ENCODE data around the gene WNT7B. TPM values are rescaled to one million over a fixed set of nuclear protein-coding genes. Genes with fewer than 3 reads are reported as not detected.

WNT7B gene
- total RNA-seq, 2 experiments from 2014 or later, result not detected

- no peak for DNase-seq
- Mint-ChIP-seq H3K4me1 (no peaks in the 10 kb centered on the region), H3K9me3 (no peaks in the 10 kb centered on the region), H3K27me3 (no peaks in the 10 kb centered on the region), H3K27ac (no peak overlapping the region), H3K36me3 (ENCODE audit: low read depth) (no peaks in the 10 kb centered on the region), H3K4me3 (no peak overlapping the region)
- ChIA-PET POLR2A (no interaction called here), CTCF (no interaction called here)
Measured at GRCh38 chr22:45945621-45946106, 31.3 kb downstream of the WNT7B start.

- Mint-ChIP-seq H3K27ac (no peak overlapping the region), H3K27me3 (no peaks in the 10 kb centered on the region), H3K4me3 (no peak overlapping the region), H3K36me3 (ENCODE audit: low read depth) (no peaks in the 10 kb centered on the region), H3K4me1 (no peaks in the 10 kb centered on the region), H3K9me3 (no peaks in the 10 kb centered on the region)
- no peak for DNase-seq
- POLR2A ChIA-PET, result no interaction called here
- CTCF ChIA-PET, result no interaction called here
Measured at GRCh38 chr22:45942787-45943493, 34.0 kb downstream of the WNT7B start.

- H3K4me1 Mint-ChIP-seq, result no peaks in the 10 kb centered on the region
- no peaks in the 10 kb centered on the region for H3K36me3 Mint-ChIP-seq (ENCODE audit: low read depth)
- CTCF ChIA-PET, result no interaction called here
Measured at GRCh38 chr22:45942344-45942743, 34.6 kb downstream of the WNT7B start.

GRCh38 chr22:45938913-45939312 is 38.0 kb downstream of the WNT7B start:
- no peak overlapping the region for H3K4me3 Mint-ChIP-seq
- H3K27ac Mint-ChIP-seq, result no peak overlapping the region
- H3K27me3 Mint-ChIP-seq, result no peaks in the 10 kb centered on the region
- no peaks in the 10 kb centered on the region for H3K4me1 Mint-ChIP-seq
- DNase-seq, result no peak
- no peaks in the 10 kb centered on the region for H3K36me3 Mint-ChIP-seq (ENCODE audit: low read depth)
- ChIA-PET CTCF (no interaction called here), POLR2A (no interaction called here)
- H3K9me3 Mint-ChIP-seq, result no peaks in the 10 kb centered on the region

More at GRCh38 chr22:45942344-45942743, 34.6 kb downstream of the WNT7B start:
- Mint-ChIP-seq H3K4me3 (no peak overlapping the region), H3K27ac (no peak overlapping the region), H3K9me3 (no peaks in the 10 kb centered on the region), H3K27me3 (no peaks in the 10 kb centered on the region)
- DNase-seq, result no peak
- POLR2A ChIA-PET, result no interaction called here

GRCh38 chr22:45937960-45938359 is 39.0 kb downstream of the WNT7B start:
- DNase-seq, result no peak
- Mint-ChIP-seq H3K27ac (no peak overlapping the region), H3K36me3 (ENCODE audit: low read depth) (no peaks in the 10 kb centered on the region), H3K4me3 (no peak overlapping the region), H3K4me1 (no peaks in the 10 kb centered on the region), H3K9me3 (no peaks in the 10 kb centered on the region), H3K27me3 (peaks cover 1% of the 10 kb centered on the region)
- CTCF ChIA-PET, result no interaction called here
- POLR2A ChIA-PET, result no interaction called here

- Mint-ChIP-seq H3K27me3 (peaks cover 3% of the 10 kb centered on the region), H3K36me3 (ENCODE audit: low read depth) (no peaks in the 10 kb centered on the region), H3K4me1 (no peaks in the 10 kb centered on the region), H3K9me3 (no peaks in the 10 kb centered on the region), H3K4me3 (no peak overlapping the region), H3K27ac (no peak overlapping the region)
- ChIA-PET POLR2A (no interaction called here), CTCF (no interaction called here)
- no peak for DNase-seq
Measured at GRCh38 chr22:45935573-45935972, 41.4 kb downstream of the WNT7B start.

GRCh38 chr22:45934659-45935341 is 42.2 kb downstream of the WNT7B start:
- no peaks in the 10 kb centered on the region for H3K36me3 Mint-ChIP-seq (ENCODE audit: low read depth)
- no peaks in the 10 kb centered on the region for H3K4me1 Mint-ChIP-seq
- H3K27me3 Mint-ChIP-seq, result peaks cover 5% of the 10 kb centered on the region
- H3K4me3 Mint-ChIP-seq, result no peak overlapping the region
- POLR2A ChIA-PET, result no interaction called here
- H3K27ac Mint-ChIP-seq, result no peak overlapping the region
- H3K9me3 Mint-ChIP-seq, result no peaks in the 10 kb centered on the region
- DNase-seq, result no peak
- CTCF ChIA-PET, result no interaction called here

GRCh38 chr22:45934168-45934564 is 42.8 kb downstream of the WNT7B start:
- H3K9me3 Mint-ChIP-seq, result no peaks in the 10 kb centered on the region
- H3K27ac Mint-ChIP-seq, result no peak overlapping the region
- ChIA-PET POLR2A (no interaction called here), CTCF (no interaction called here)
- H3K27me3 Mint-ChIP-seq, result peaks cover 9% of the 10 kb centered on the region
- DNase-seq, result no peak
- no peak overlapping the region for H3K4me3 Mint-ChIP-seq
- no peaks in the 10 kb centered on the region for H3K4me1 Mint-ChIP-seq
- H3K36me3 Mint-ChIP-seq (ENCODE audit: low read depth), result no peaks in the 10 kb centered on the region

GRCh38 chr22:45933506-45934167 is 43.3 kb downstream of the WNT7B start:
- no peaks in the 10 kb centered on the region for H3K36me3 Mint-ChIP-seq (ENCODE audit: low read depth)
- ChIA-PET CTCF (no interaction called here), POLR2A (no interaction called here)
- no peak overlapping the region for H3K4me3 Mint-ChIP-seq
- no peaks in the 10 kb centered on the region for H3K4me1 Mint-ChIP-seq
- DNase-seq, result no peak
- peaks cover 9% of the 10 kb centered on the region for H3K27me3 Mint-ChIP-seq
- no peaks in the 10 kb centered on the region for H3K9me3 Mint-ChIP-seq
- no peak overlapping the region for H3K27ac Mint-ChIP-seq

- no peaks in the 10 kb centered on the region for H3K36me3 Mint-ChIP-seq (ENCODE audit: low read depth)
- H3K4me3 Mint-ChIP-seq, result no peak overlapping the region
- no peaks in the 10 kb centered on the region for H3K9me3 Mint-ChIP-seq
- POLR2A ChIA-PET, result no interaction called here
- no peaks in the 10 kb centered on the region for H3K4me1 Mint-ChIP-seq
- no peak for DNase-seq
- CTCF ChIA-PET, result no interaction called here
- peaks cover 9% of the 10 kb centered on the region for H3K27me3 Mint-ChIP-seq
- no peak overlapping the region for H3K27ac Mint-ChIP-seq
Measured at GRCh38 chr22:45932071-45932470, 44.9 kb downstream of the WNT7B start.

GRCh38 chr22:45931042-45931441 is 45.9 kb downstream of the WNT7B start:
- Mint-ChIP-seq H3K9me3 (no peaks in the 10 kb centered on the region), H3K27me3 (peaks cover 9% of the 10 kb centered on the region), H3K36me3 (ENCODE audit: low read depth) (no peaks in the 10 kb centered on the region), H3K27ac (no peak overlapping the region), H3K4me3 (no peak overlapping the region), H3K4me1 (no peaks in the 10 kb centered on the region)
- ChIA-PET CTCF (no interaction called here), POLR2A (no interaction called here)
- no peak for DNase-seq

- Mint-ChIP-seq H3K4me3 (no peak overlapping the region), H3K4me1 (no peaks in the 10 kb centered on the region)
Measured at GRCh38 chr22:45930324-45930723, 46.6 kb downstream of the WNT7B start.

GRCh38 chr22:45929649-45930048 is 47.3 kb downstream of the WNT7B start:
- Mint-ChIP-seq H3K27me3 (peaks cover 9% of the 10 kb centered on the region), H3K4me1 (no peaks in the 10 kb centered on the region), H3K27ac (no peak overlapping the region), H3K4me3 (no peak overlapping the region), H3K9me3 (no peaks in the 10 kb centered on the region), H3K36me3 (ENCODE audit: low read depth) (no peaks in the 10 kb centered on the region)
- POLR2A ChIA-PET, result no interaction called here
- DNase-seq, result no peak
- CTCF ChIA-PET, result no interaction called here

More at GRCh38 chr22:45930324-45930723, 46.6 kb downstream of the WNT7B start:
- ChIA-PET POLR2A (no interaction called here), CTCF (no interaction called here)
- no peak for DNase-seq
- no peaks in the 10 kb centered on the region for H3K36me3 Mint-ChIP-seq (ENCODE audit: low read depth)
- no peak overlapping the region for H3K27ac Mint-ChIP-seq
- H3K9me3 Mint-ChIP-seq, result no peaks in the 10 kb centered on the region
- peaks cover 9% of the 10 kb centered on the region for H3K27me3 Mint-ChIP-seq

Measured in activated CD4-positive, alpha-beta memory T cell treated with anti-CD3 and anti-CD28 coated beads, Interleukin-2, amount 10 ng/mL, durations not matched to agents 7 days and 5 days (primary cell).